NCI-H510A treated with DMSO at 0.1 percent for 48 hours (cell line): ENCODE data around the gene CGNL1.

Experiments
- DNase-seq: peaks from one replicate; lab custom pipeline; 2025; lab: John Stamatoyannopoulos, UW

The CGNL1 gene

GRCh38 chr15:57424628-57425405 lies 48.5 kb downstream of the CGNL1 start:
- no peak for DNase-seq

GRCh38 chr15:57425842-57426241 lies 49.5 kb downstream of the CGNL1 start:
- no peak for DNase-seq

GRCh38 chr15:57427367-57427821 lies 51.1 kb downstream of the CGNL1 start:
- no peak for DNase-seq

DNA sequence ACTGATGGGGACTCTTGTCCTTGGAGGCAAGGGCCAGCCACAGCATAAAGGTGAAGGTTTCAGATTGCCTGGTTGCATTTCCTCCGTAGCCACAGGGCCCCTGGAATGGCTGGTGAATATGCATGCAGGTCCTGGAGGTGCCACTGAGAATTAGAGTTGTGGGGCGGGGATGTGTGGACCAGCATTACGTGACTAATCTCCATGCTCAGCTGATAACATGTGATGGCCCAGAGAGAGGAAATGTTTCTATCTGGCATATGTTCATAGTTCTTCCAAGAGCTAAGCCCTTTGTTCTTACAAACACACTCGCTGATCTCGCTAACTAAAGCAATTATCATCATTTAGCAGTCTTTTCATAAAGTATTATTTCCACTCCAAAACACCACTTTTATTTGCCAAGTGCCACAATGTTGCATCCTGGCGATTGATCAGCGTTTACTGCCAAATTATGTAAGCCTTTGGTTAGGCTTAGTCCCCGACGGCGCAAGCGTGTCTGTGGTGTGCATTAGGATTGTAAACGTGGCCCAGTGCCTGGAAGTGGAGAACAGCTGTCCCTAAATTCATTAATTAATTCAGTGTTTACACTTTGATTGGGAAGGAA lies 55.9 kb downstream of the CGNL1 start:
- no peak for DNase-seq

- DNase-seq, result no peak
Observed at GRCh38 chr15:57436166-57436565, 59.9 kb downstream of the CGNL1 start.

GRCh38 chr15:57436961-57437360 lies 60.7 kb downstream of the CGNL1 start:
- no peak for DNase-seq

DNA sequence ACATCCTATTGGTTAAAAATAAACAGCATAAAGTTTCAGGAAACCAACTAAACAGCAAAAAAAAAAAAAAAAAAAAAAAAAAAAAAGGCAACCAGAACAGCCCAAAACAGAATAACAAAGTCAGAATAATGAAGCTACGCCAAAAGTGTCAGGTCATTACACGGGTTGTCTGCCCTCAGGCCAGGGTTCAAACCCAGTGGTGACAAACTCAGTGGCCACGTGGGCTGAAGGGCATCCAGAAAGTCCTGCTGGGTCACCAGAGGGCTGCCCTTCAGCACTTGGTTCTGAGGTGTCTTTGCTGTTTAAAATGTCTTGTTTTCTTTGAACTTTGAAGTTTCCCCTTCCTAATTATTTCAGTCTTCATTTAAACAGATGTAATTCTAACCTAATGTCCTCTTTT lies 61.3 kb downstream of the CGNL1 start:
- no peak for DNase-seq

DNA sequence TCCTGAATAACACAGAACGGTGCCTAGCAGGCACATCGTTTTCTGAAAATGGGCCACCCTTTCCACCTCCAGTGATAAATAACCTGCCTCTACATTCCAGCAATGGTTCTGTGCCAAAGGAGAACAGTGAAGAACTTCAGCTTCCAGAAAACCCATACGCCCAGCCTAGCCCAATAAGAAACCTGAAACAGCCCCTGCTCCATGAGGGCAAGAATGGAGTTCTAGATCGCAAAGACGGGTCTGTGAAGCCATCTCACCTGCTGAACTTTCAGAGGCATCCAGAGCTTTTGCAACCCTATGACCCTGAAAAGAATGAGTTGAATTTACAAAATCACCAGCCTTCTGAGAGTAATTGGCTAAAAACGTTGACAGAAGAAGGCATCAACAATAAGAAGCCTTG lies 61.9 kb downstream of the CGNL1 start:
- no peak for DNase-seq

GRCh38 chr15:57439128-57440027 lies 63.1 kb downstream of the CGNL1 start:
- DNase-seq, result no peak

GRCh38 chr15:57440167-57440566 lies 63.9 kb downstream of the CGNL1 start:
- no peak for DNase-seq

GRCh38 chr15:57440799-57441198 lies 64.5 kb downstream of the CGNL1 start:
- no peak for DNase-seq

DNA sequence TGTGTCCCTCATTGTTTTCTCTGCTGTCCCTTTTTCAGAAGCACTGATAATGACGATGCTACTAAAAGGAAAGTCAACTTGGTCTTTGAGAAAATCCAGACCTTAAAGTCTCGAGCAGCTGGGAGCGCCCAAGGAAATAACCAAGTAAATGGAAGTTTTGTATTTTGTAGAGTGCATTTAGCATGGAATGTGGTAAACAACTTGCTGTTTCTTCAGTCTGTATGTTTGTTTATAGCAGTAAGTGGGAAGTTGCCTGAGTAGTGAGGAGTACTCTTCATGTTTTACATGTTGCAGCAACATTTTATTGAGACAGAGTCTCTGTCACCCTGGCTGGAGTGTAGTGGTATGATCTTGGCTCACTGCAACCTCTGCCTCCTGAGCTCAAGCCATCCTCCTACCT lies 66.0 kb downstream of the CGNL1 start:
- DNase-seq, result no peak

GRCh38 chr15:57443486-57443885 lies 67.2 kb downstream of the CGNL1 start:
- DNase-seq, result no peak

DNA sequence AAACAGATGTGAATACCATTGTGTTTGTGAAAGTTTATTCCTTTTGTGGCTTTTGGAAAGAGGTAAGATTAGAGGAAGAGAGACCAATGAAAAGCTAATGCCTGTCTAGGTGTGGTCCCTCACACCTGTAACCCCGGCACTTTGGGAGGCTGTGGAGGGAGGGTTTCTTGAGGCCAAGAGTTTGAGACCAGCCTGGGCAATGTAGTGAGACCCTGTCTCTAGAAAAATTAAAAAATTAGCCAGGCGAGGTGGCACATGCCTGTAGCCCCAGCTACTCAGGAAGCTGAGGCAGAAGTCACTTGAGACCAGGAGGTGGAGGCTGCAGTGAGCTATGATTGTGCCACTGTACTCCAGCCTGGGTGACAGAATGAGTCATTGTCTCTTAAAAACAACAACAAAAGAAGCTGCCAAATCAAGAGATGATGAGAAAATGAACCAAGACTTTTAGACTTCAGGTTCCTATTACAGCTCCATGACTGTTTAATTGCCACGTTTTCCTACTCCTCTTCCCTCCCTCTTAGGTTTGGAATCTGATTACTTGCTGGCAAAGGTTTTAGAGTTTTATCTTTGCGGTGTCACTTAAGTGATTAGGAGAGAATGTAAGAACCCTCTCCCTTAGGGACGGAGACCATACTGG lies 68.7 kb downstream of the CGNL1 start:
- DNase-seq, result peak; percentile 26

- DNase-seq, result peak; percentile 25
Observed at GRCh38 chr15:57445872-57446271, 69.6 kb downstream of the CGNL1 start.

DNA sequence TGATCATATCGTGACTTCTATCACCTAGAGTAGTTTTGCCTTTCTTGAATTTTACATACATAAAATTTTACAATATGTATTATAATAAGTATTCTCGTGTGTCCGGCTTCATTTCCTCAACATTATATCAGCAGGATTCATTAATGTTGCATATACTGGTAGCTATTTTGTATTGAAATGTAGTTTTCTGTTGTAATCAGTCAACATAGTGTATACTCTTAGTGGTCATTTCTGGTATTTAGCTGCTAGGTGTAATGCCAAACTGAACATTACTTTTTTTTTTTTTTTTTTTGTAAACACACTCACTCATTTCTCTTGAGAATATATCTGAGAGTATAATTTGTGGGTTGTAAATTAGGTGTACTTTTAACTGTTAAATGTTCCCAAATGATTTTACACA lies 70.1 kb downstream of the CGNL1 start:
- DNase-seq, result no peak

DNA sequence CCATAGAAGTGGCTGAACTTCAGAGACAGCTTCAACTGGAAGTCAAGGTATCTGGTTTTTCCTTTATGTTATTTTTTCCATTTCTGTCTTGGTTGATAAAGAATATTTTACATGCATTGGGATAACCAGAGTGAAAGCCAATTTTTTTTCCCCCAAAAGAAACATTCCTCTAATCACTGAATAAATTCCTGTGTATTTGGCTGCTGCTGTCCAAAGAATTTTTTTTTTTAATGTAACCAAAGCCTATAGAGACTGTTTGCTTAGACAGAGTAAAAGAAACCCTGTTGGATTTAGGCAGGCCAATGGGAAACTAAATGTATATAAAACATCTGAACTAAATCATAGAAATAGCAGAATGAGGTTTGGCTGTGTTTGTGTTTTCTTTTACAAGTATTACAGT lies 75.2 kb downstream of the CGNL1 start:
- no peak for DNase-seq

GRCh38 chr15:57452090-57452754 lies 75.9 kb downstream of the CGNL1 start:
- DNase-seq, result no peak

DNA sequence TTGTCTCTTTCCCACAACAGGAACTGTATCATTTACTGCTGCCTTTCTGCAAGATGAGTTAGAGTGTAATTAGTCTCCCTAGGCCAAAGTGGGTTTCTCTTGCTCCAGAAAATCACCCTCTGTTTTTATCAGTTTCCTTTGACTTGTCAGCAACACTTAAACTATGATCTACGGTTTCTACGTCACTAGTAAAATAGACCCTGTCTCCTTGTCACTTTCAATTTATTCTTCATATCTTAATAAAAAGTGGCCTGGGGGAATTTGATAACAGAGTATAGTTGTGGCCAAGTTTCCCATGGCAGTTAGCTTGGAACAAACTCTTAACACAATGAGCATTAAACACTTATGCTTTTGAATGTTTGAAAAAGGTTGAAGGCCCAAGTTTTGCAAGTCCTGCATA lies 79.6 kb downstream of the CGNL1 start:
- no peak for DNase-seq

DNA sequence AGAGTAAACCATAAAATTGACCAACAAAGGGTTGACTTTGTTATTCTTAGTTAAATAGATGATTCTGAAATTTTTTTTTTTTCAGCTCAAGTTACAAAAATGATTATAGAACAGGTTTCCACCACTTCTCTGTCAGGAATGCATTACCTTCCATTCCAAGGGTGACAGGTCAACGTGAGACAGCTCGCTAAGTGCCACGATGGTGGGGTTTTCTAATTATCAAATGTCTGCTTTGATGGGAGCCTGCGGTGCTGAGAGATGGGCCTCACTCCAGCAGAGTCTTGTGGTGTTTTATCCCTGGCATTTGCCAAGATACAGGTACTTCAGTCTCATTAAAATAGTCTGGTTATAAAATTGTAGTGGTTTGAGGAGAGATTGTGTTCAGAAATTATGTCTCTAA lies 80.3 kb downstream of the CGNL1 start:
- DNase-seq, result no peak

- DNase-seq, result no peak
Observed at GRCh38 chr15:57457726-57458125, 81.4 kb downstream of the CGNL1 start.

- no peak for DNase-seq
Observed at GRCh38 chr15:57458356-57458781, 82.1 kb downstream of the CGNL1 start.
